HCT116 (cell line): ENCODE results near the gene ASCC1. TPM values are rescaled to one million over a fixed set of nuclear protein-coding genes. Genes with fewer than 3 reads are reported as not detected.
A peak's percentile ranks its signal among the peaks of the same experiment; 100 is the strongest.
"Not testable (repeated sequence)": the region's sequence is repeated elsewhere in the genome, so short reads cannot be mapped to it uniquely, and the experiment has no call there.

ENCODE experiments used
- ATAC-seq: fragments of 200-7000 bp; cut with Tn5 transposase; 2 replicates; pipeline ENCODE4 v1.9.1; 2020; ENCODE audit warnings: mild to moderate bottlenecking, moderate library complexity
- BruUV-seq: library from RNA; stranded (reverse); fragments of 400-500 nt; replicated peaks from 2 replicates; lab custom pipeline; 2021; lab: Mats Ljungman, UMichigan
- CTCF ChIA-PET: fragments of 300-600 bp; sonication (Branson Sonifier 250); formaldehyde crosslinking; loops from one replicate; lab custom pipeline; 2021; ENCODE audit warnings: antibody characterized with exemption; lab: Charles Lee
- POLR2A ChIA-PET: fragments of 300-600, 350-600 bp; sonication (Branson Sonifier 250); formaldehyde crosslinking; loops from one replicate; lab custom pipeline; 2021; ENCODE audit warnings: antibody characterized with exemption; lab: Charles Lee
- RAD21 ChIA-PET, 2 experiments: fragments of 300-600 bp; sonication (Branson Sonifier 250); formaldehyde crosslinking; loops; one replicate each; lab custom pipeline; 2023; ENCODE audit warnings: low total read pairs in 2 of 2; ENCODE audit not compliant: uncharacterized antibody in 2 of 2, unreplicated experiment in 2 of 2, low non-redundant PET in 1 of 2; lab: Charles Lee
- DNase-seq: peaks from one replicate; pipeline ENCODE4 v3.0.0-alpha.2; 2010; ENCODE audit warnings: low read depth, low spot score
- H2AFZ ChIP-seq: fragments of 200-600 bp; shearing (Covaris generic), sonication (generic); 2 replicates; pipeline ENCODE4 v1.6.1; 2017; ENCODE audit warnings: low read depth, mixed run types, mixed read lengths, antibody characterized with exemption, low read length; ENCODE audit not compliant: poor library complexity, severe bottlenecking
- H3K27ac ChIP-seq: 2 replicates; pipeline ENCODE4 v1.5.1; 2012; ENCODE audit warnings: low read depth, low read length
- H3K27me3 ChIP-seq: fragments of 200-600 bp; sonication (generic); 2 replicates; pipeline ENCODE4 v1.6.1; 2016; ENCODE audit warnings: mixed run types, low read length, mixed read lengths; ENCODE audit not compliant: insufficient read depth
- H3K36me3 ChIP-seq, 2 experiments: fragments of 200-500 bp in 1 of 2; fragments of 200-600 bp in 1 of 2; sonication (Bioruptor generic) in 1 of 2; sonication (generic) in 1 of 2; 2 replicates each; pipeline versions ENCODE4 v1.5.1 to v1.6.1; 2014 to 2016; ENCODE audit warnings: low read length in 2 of 2, inconsistent platforms in 1 of 2, mixed read lengths in 1 of 2, mixed run types in 1 of 2; ENCODE audit not compliant: insufficient read depth in 2 of 2, control insufficient read depth in 1 of 2
- H3K4me1 ChIP-seq, 2 experiments: fragments of 200-600 bp in 1 of 2; sonication (generic) in 1 of 2; 2 replicates each; pipeline versions ENCODE4 v1.5.1 to v1.6.1; 2012 to 2017; ENCODE audit warnings: low read length in 2 of 2, inconsistent platforms in 1 of 2, mild to moderate bottlenecking in 1 of 2, mixed read lengths in 1 of 2, mixed run types in 1 of 2, moderate library complexity in 1 of 2; ENCODE audit not compliant: insufficient read depth in 2 of 2, control insufficient read depth in 1 of 2
- H3K4me2 ChIP-seq: fragments of 200-600 bp; sonication (generic); 2 replicates; pipeline ENCODE4 v1.6.1; 2017; ENCODE audit warnings: mixed run types, low read length, mixed read lengths
- H3K4me3 ChIP-seq, 2 experiments: fragments of 200-600 bp in 1 of 2; sonication (generic) in 1 of 2; replicated peaks in 1 of 2; 2 replicates each; pipeline ENCODE4 v1.5.1; 2011 to 2016; ENCODE audit warnings: low read length in 2 of 2, control low read depth in 1 of 2, low read depth in 1 of 2, mild to moderate bottlenecking in 1 of 2, mixed read lengths in 1 of 2, mixed run types in 1 of 2
- H3K79me2 ChIP-seq: fragments of 200-600 bp; sonication (generic); 2 replicates; pipeline ENCODE4 v1.6.1; 2017; ENCODE audit warnings: mild to moderate bottlenecking, mixed run types, low read length, moderate library complexity, mixed read lengths; ENCODE audit not compliant: insufficient read depth
- H3K9ac ChIP-seq: fragments of 200-600 bp; sonication (generic); 2 replicates; pipeline ENCODE4 v1.6.1; 2016; ENCODE audit warnings: low read length, mixed read lengths
- H3K9me2 ChIP-seq: fragments of 200-600 bp; sonication (generic), shearing (Covaris generic); 2 replicates; pipeline ENCODE4 v1.6.1; 2017; ENCODE audit warnings: mixed run types, mild to moderate bottlenecking, moderate library complexity; ENCODE audit not compliant: insufficient read depth
- H3K9me3 ChIP-seq, 2 experiments: fragments of 200-500 bp in 1 of 2; fragments of 200-600 bp in 1 of 2; sonication (Bioruptor generic) in 1 of 2; sonication (generic) in 1 of 2; 2 replicates each; pipeline ENCODE4 v1.6.1; 2014 to 2017; ENCODE audit warnings: low read length in 2 of 2, mixed read lengths in 2 of 2, inconsistent platforms in 1 of 2, low read depth in 1 of 2, mild to moderate bottlenecking in 1 of 2, mixed run types in 1 of 2, moderate library complexity in 1 of 2; ENCODE audit not compliant: control insufficient read depth in 1 of 2, insufficient read depth in 1 of 2
- H4K20me1 ChIP-seq: fragments of 200-600 bp; sonication (generic), shearing (Covaris generic); 2 replicates; pipeline ENCODE4 v1.6.1; 2017; ENCODE audit warnings: mixed run types, mild to moderate bottlenecking, moderate library complexity; ENCODE audit not compliant: insufficient read depth
- intact Hi-C: fragments of 100-400 bp; cut with micrococcal nuclease; formaldehyde crosslinking; loops from 2 replicates; pipeline ENCODE4 v1.10.0; 2022
- total RNA-seq: library from RNA; stranded (reverse); gene quantifications from one replicate; pipeline ENCODE4 v1.2.1, GENCODE V29; 2021; ENCODE audit not compliant: unreplicated experiment

Gene ASCC1
- total RNA-seq, 1 experiment from 2014 or later, result 34.5 TPM

DNA sequence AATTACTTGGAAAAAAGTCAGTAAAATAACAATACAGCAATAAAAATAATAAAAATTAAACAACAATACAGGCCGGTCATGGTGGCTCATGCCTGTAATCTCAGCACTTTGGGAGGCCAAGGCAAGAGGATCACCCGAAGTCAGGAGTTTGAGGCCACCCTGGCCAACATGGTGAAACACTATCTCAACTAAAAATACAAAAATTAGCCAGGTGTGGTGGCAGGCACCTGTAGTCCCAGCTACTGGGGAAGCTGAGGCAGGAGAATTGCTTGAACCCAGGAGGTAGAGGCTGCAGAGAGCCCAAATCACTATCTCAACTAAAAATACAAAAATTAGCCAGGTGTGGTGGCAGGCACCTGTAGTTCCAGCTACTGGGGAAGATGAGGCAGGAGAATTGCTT, 4.2 kb downstream of the ASCC1 start:
- POLR2A ChIA-PET, BruUV-seq: not testable (repeated sequence)

DNA sequence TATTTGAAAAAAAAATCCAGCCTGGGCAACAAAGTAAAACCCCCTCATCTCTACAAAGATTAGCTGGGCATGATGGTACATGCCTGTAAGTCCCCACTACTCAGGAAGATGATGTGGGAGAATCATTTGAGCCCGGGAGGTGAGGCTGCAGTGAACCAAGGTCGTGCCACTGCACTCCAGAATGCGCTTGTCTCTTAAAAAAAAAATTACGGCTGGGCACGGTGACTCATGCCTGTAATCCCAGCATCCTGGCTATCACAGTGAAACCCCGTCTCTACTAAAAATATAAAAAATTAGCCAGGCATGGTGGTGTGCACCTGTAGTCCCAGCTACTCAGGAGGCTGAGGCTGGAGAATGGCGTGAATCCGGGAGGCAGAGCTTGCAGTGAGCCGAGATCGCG, 4.7 kb downstream of the ASCC1 start:
- DNase-seq, ATAC-seq, H3K9me2 ChIP-seq, H4K20me1 ChIP-seq, H3K36me3 ChIP-seq, H3K4me3 ChIP-seq, BruUV-seq, H3K9ac ChIP-seq, H3K9me3 ChIP-seq, H3K27me3 ChIP-seq, RAD21 ChIA-PET, CTCF ChIA-PET, intact Hi-C loops, POLR2A ChIA-PET, H2AFZ ChIP-seq: not testable (repeated sequence)
- peak overlapping the region; percentile 20; the same call in 1 of the 2 replicates for H3K4me2 ChIP-seq
- 0 out of 2 replicates have a peak overlapping the region, but pooled peaks have one; percentile 10 for H3K27ac ChIP-seq
- H3K79me2 ChIP-seq, result peaks cover 11% of the 10 kb centered on the region
- H3K4me1 ChIP-seq, result peaks cover 18 to 19% of the 10 kb centered on the region in 2 experiments

More for the DNA sequence above, 4.2 kb downstream of the ASCC1 start:
- H2AFZ ChIP-seq, H4K20me1 ChIP-seq, RAD21 ChIA-PET, H3K27me3 ChIP-seq, H3K27ac ChIP-seq, DNase-seq, H3K4me3 ChIP-seq, H3K9me2 ChIP-seq, H3K9me3 ChIP-seq, H3K4me2 ChIP-seq, H3K9ac ChIP-seq, CTCF ChIA-PET, ATAC-seq, H3K36me3 ChIP-seq, intact Hi-C loops: not testable (repeated sequence)
- Histone ChIP-seq H3K4me1 (peaks cover 18 to 21% of the 10 kb centered on the region in 2 experiments), H3K79me2 (peaks cover 15% of the 10 kb centered on the region)

DNA sequence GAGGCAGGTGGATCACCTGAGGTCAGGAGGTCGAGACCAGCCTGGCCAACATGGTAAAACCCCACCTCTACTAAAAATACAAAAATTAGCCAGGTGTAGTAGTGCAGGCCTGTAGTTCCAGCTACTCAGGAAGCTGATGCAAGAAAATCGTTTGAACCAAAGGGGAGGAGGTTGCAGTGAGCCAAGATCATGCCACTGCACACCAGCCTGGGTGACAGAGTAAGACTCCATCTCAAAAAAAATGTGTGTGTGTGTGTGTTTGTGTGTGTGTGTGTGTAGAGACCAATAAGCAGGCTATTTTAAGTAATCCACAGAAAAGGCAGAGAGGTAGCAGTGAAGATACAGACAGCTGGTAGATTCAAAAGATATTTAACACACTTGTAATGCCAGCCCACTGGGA, 7.5 kb downstream of the ASCC1 start:
- H4K20me1 ChIP-seq, H3K4me3 ChIP-seq, H3K4me2 ChIP-seq, H3K36me3 ChIP-seq, H3K9me3 ChIP-seq, H3K79me2 ChIP-seq, H3K9ac ChIP-seq, POLR2A ChIA-PET, H2AFZ ChIP-seq, H3K27ac ChIP-seq, ATAC-seq, intact Hi-C loops, DNase-seq, RAD21 ChIA-PET, H3K9me2 ChIP-seq, BruUV-seq, H3K27me3 ChIP-seq: not testable (repeated sequence)
- H3K4me1 ChIP-seq, result peaks cover 17 to 23% of the 10 kb centered on the region in 2 experiments
- CTCF ChIA-PET, result interaction anchor here (1.0 kb wide), 1 partner anchor 82 kb away, joined by 3 read pairs; no protein-coding TSS in a partner anchor
